HepG2 (cell line): ENCODE data around the gene DPEP3. TPM values are rescaled to one million over a fixed set of nuclear protein-coding genes. Genes with fewer than 3 reads are reported as not detected.

Experiments used
- ATAC-seq: fragments of 200-7000 bp; cut with Tn5 transposase; 3 replicates; pipeline ENCODE4 v1.9.1; 2020; ENCODE audit warnings: mild to moderate bottlenecking, moderate library complexity
- BruUV-seq: library from RNA; stranded (reverse); fragments of 400-500 nt; replicated peaks from 2 replicates; lab custom pipeline; 2021; lab: Mats Ljungman, UMichigan
- CTCF ChIA-PET: fragments of 300-600 bp; formaldehyde crosslinking; extraction: SDS; loops from one replicate; lab custom pipeline; 2021; ENCODE audit warnings: low total read pairs, inconsistent platforms, low intra/inter-chr PET ratio; lab: Yijun Ruan, JAX
- POLR2A ChIA-PET: fragments of 350-600 bp; sonication (Branson Sonifier 250); formaldehyde crosslinking; loops from one replicate; lab custom pipeline; 2020; ENCODE audit warnings: antibody characterized with exemption, inconsistent platforms; lab: Yijun Ruan, JAX
- DNase-seq: peaks from one replicate; pipeline ENCODE4 v3.0.0-alpha.2; 2015; ENCODE audit warnings: low spot score
- FAIRE-seq: peaks from 3 replicates; lab custom pipeline; 2011; peaks lifted over from hg19 to GRCh38; lab: Jason Lieb, UNC
- H2AFZ ChIP-seq: one replicate; pipeline ENCODE4 v1.6.1; 2011; ENCODE audit warnings: low read length, inconsistent platforms
- H3K27ac ChIP-seq: fragments of 300-600 bp; 3 replicates; pipeline ENCODE4 v1.8.0; 2011; ENCODE audit warnings: mixed run types, mild to moderate bottlenecking, mixed read lengths, low read length, inconsistent platforms; ENCODE audit not compliant: insufficient read depth; ENCODE audit errors: extremely low read length
- H3K27me3 ChIP-seq, 2 experiments: fragments of 200-600 bp in 1 of 2; 2 replicates in 1 of 2; 3 replicates in 1 of 2; pipeline versions ENCODE4 v1.6.0 to v1.8.0; 2011; ENCODE audit warnings: low read length in 2 of 2, mild to moderate bottlenecking in 2 of 2, moderate library complexity in 2 of 2, inconsistent platforms in 1 of 2; ENCODE audit not compliant: insufficient read depth in 2 of 2, control insufficient read depth in 1 of 2
- H3K36me3 ChIP-seq, 2 experiments: fragments of 200-600 bp in 1 of 2; replicated peaks in 1 of 2; 2 replicates in 1 of 2; 3 replicates in 1 of 2; pipeline versions ENCODE4 v1.5.1 to v1.8.0; 2011; ENCODE audit warnings: low read length in 2 of 2, inconsistent platforms in 1 of 2; ENCODE audit not compliant: insufficient read depth in 2 of 2, control insufficient read depth in 1 of 2
- H3K4me1 ChIP-seq: 2 replicates; pipeline ENCODE4 v1.5.1; 2012; ENCODE audit warnings: low read length, inconsistent platforms; ENCODE audit not compliant: insufficient read depth
- H3K4me2 ChIP-seq: 2 replicates; pipeline ENCODE4 v1.6.0; 2011; ENCODE audit warnings: low read depth, low read length, inconsistent platforms
- H3K4me3 ChIP-seq, 3 experiments: fragments of 200-600 bp in 1 of 3; sonication (generic), shearing (Covaris generic) in 1 of 3; replicated peaks in 1 of 3; 2 replicates each; pipeline ENCODE4 v1.5.1; 2011 to 2016; ENCODE audit warnings: low read length in 3 of 3, inconsistent platforms in 2 of 3, low read depth in 2 of 3, mild to moderate bottlenecking in 2 of 3, control low read depth in 1 of 3, mixed read lengths in 1 of 3; ENCODE audit not compliant: insufficient read depth in 1 of 3
- H3K79me2 ChIP-seq: one replicate; pipeline ENCODE4 v1.6.1; 2011; ENCODE audit warnings: low read length, inconsistent platforms; ENCODE audit not compliant: insufficient read depth
- H3K9ac ChIP-seq: 2 replicates; pipeline ENCODE4 v1.6.0; 2011; ENCODE audit warnings: mild to moderate bottlenecking, low read depth, low read length, inconsistent platforms; ENCODE audit not compliant: insufficient read depth
- H3K9me3 ChIP-seq: 2 replicates; pipeline ENCODE4 v1.5.1; 2012; ENCODE audit warnings: mild to moderate bottlenecking, low read length
- H4K20me1 ChIP-seq: 2 replicates; pipeline ENCODE4 v1.6.0; 2011; ENCODE audit warnings: inconsistent platforms, mild to moderate bottlenecking, low read length, moderate library complexity; ENCODE audit not compliant: insufficient read depth
- AGO2 ChIP-seq: fragments of 200-400 bp; formaldehyde crosslinking; optimal IDR thresholded peaks from 2 replicates; pipeline ENCODE3; 2017; ENCODE audit warnings: mild to moderate bottlenecking, low read depth, low read length, moderate library complexity
- BRF2 ChIP-seq: sonication (generic); formaldehyde crosslinking; IDR thresholded peaks from 2 replicates; pipeline ENCODE4 v1.8.1; 2022; ENCODE audit warnings: mild to moderate bottlenecking, missing genetic modification reagents
- EHMT2 ChIP-seq: fragments of 200-600 bp; sonication (generic); IDR thresholded peaks from 2 replicates; pipeline ENCODE4 v1.7.0; 2017; ENCODE audit warnings: antibody characterized with exemption, low read depth, low read length, borderline replicate concordance
- HNF1B ChIP-seq: sonication (generic); formaldehyde crosslinking; IDR thresholded peaks from 2 replicates; pipeline ENCODE4 v1.5.1; 2020; ENCODE audit warnings: mild to moderate bottlenecking, moderate library complexity, missing genetic modification reagents
- NR2C2 ChIP-seq: sonication (generic); formaldehyde crosslinking; IDR thresholded peaks from 2 replicates; pipeline ENCODE4 v1.4.0; 2020; ENCODE audit warnings: missing genetic modification reagents, mild to moderate bottlenecking, moderate library complexity, borderline replicate concordance
- RBM22 ChIP-seq: fragments of 200-400 bp; formaldehyde crosslinking; optimal IDR thresholded peaks from 2 replicates; pipeline ENCODE3; 2017; ENCODE audit warnings: mild to moderate bottlenecking, low read length, moderate library complexity
- WIZ ChIP-seq: sonication (generic); formaldehyde crosslinking; IDR thresholded peaks from 2 replicates; pipeline ENCODE4 v1.5.1; 2020; ENCODE audit warnings: mild to moderate bottlenecking, missing genetic modification reagents
- ZNF235 ChIP-seq: sonication (generic); formaldehyde crosslinking; IDR thresholded peaks from 2 replicates; pipeline ENCODE4 v1.8.1; 2023; ENCODE audit warnings: mild to moderate bottlenecking, missing genetic modification reagents, borderline replicate concordance
- ZNF275 ChIP-seq: sonication (generic); formaldehyde crosslinking; IDR thresholded peaks from 2 replicates; pipeline ENCODE4 v1.8.0; 2022; ENCODE audit warnings: missing genetic modification reagents, mild to moderate bottlenecking, inconsistent platforms, borderline replicate concordance
- ZNF557 ChIP-seq: sonication (generic); formaldehyde crosslinking; IDR thresholded peaks from 2 replicates; pipeline ENCODE4 v1.4.0; 2020; ENCODE audit warnings: missing genetic modification reagents
- ZNF607 ChIP-seq: sonication (generic); formaldehyde crosslinking; IDR thresholded peaks from 2 replicates; pipeline ENCODE4 v1.5.1; 2020; ENCODE audit warnings: missing genetic modification reagents, mild to moderate bottlenecking, borderline replicate concordance
- WGBS: methylation state at CpG from one replicate; pipeline ENCODE4 v1.1.6; 2017; ENCODE audit warnings: low lambda C conversion rate; 5-methylcytosine and 5-hydroxymethylcytosine counted together
- in situ Hi-C: cut with HindIII; loops from 2 replicates; pipeline ENCODE4 v1.10.0; 2017; ENCODE audit warnings: low pct_unique_long_range_greater_than_20kb; ENCODE audit not compliant: extremely low pct_ligation_motif_present
- intact Hi-C: fragments of 100-400 bp; cut with micrococcal nuclease; formaldehyde crosslinking; loops from one replicate; pipeline ENCODE4 v1.10.0; 2022; ENCODE audit not compliant: unreplicated experiment
- polyA plus RNA-seq, 8 experiments: library from polyadenylated mRNA; depleted of rRNA in 3 of 8; stranded (reverse) in 7 of 8; unstranded in 1 of 8; fragments of >200 nt; fragmentation: Illumina TruSeq in 4 of 8; extraction: Trizol in 4 of 8; gene quantifications; 2 replicates each; pipeline versions ENCODE4 v1.2.1 to v1.2.3, GENCODE V29; 2011 to 2016; ENCODE audit warnings: low read depth in 4 of 8, missing spikeins in 1 of 8, mixed read lengths in 1 of 8; ENCODE audit not compliant: insufficient read depth in 1 of 8
- total RNA-seq, 5 experiments: library from RNA; depleted of rRNA; stranded (reverse); fragments of >200 nt; fragmentation: Illumina TruSeq; extraction: Trizol; gene quantifications; 2 replicates each; pipeline ENCODE4 v1.2.3, GENCODE V29; 2016; ENCODE audit warnings: low read depth in 1 of 5

DPEP3 gene
- total and polyA plus RNA-seq, 2 of the 13 experiments (the other 11 are each of a cell fraction or from before 2014, with no cell fraction given), result not detected

GRCh38 chr16:67950335-67950843 lies 29.9 kb downstream of the DPEP3 start (continued):
- TF ChIP-seq EHMT2 (no peak), HNF1B (CRISPR knock-in tag) (no peak), ZNF235 (CRISPR knock-in tag) (no peak), ZNF275 (CRISPR knock-in tag) (no peak), NR2C2 (CRISPR knock-in tag) (no peak), ZNF557 (CRISPR knock-in tag) (no peak), WIZ (CRISPR knock-in tag) (no peak), BRF2 (CRISPR knock-in tag) (no peak)

- BruUV-seq, result no TSS peak
- TF ChIP-seq AGO2 (peak; percentile 87), RBM22 (peak; percentile 70), ZNF607 (no peak)
- ChIA-PET CTCF (no interaction called here), POLR2A (interaction anchor here (13.6 kb wide), 1 partner anchor 14 kb away, joined by 226 read pairs; the partner anchor contains the start of gene SLC12A4)
- no peak overlapping the region for H3K4me3 ChIP-seq
- ATAC-seq (no peak), DNase-seq (no peak), FAIRE-seq (no peak)
- H3K4me2 ChIP-seq, result no peak overlapping the region
- H3K36me3 ChIP-seq, result peaks cover 69 to 91% of the 10 kb centered on the region in 2 experiments
- no peak overlapping the region for H2AFZ ChIP-seq
- peaks cover 21% of the 10 kb centered on the region for H3K4me1 ChIP-seq
- H3K9ac ChIP-seq, result no peak overlapping the region
- intact Hi-C loops (no loop called here), in situ Hi-C loops (no loop called here)
- no peaks in the 10 kb centered on the region for H3K79me2 ChIP-seq
- no peaks in the 10 kb centered on the region for H3K27me3 ChIP-seq
- WGBS, result 100% methylated on average over 5 of the region's 11 CpGs
- no peaks in the 10 kb centered on the region for H3K9me3 ChIP-seq
- H4K20me1 ChIP-seq, result no peaks in the 10 kb centered on the region; the same call in 1 of the 2 replicates
- H3K27ac ChIP-seq, result no peak overlapping the region
These were observed 30.7 kb downstream of the DPEP3 start for GRCh38 chr16:67949645-67950044.
